Measurements from ENCODE around the gene ZNF580. TPM values are rescaled to one million over a fixed set of nuclear protein-coding genes. Genes with fewer than 3 reads are reported as not detected.

Gene ZNF580
- total RNA-seq, 1 experiment from 2014 or later = 22.8 TPM

DNA sequence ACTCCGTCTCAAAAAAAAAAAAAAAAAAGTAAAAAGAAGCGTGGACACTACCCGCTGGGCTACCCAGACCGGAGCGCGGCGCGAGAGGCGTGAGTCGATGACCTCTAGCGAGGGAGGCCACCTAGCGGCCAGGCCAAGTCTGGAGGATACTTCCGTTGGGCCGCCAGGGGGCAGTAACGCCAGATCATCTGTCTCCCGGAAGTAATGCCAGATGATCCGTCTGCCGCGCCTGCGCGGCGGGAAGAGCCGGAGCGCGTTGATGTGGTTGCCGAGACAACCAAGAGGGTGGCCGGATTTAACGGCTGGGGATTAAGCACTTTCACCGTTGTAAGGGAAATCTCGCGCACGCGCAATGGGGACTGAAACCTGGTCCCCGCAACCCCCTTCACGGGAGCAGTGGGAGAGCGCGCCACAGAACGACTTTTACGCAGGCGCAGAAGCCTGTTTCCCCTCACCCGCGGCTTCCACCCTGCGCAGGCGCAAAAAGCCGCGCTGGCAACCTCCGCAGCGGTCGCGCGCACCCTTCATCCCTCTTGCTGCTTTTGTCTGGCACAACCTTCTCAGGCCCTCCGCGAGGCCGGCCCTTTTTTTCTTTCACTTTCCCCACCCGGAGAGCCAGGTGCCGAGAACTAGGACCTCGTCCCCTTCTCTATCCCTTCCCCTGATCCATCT lies 13.0 kb downstream of the ZNF580 start:
- Mint-ChIP-seq H3K4me1 (peaks cover 28 to 32% of the 10 kb centered on the region in 2 experiments), H3K4me3 (peak overlapping the region; percentile 93 to 94), H3K27me3 (ENCODE audit: low read depth) (no peaks in the 10 kb centered on the region; the same call in 1 of the 2 replicates), H3K27ac (peak overlapping the region; percentile 99 to 100 (median 100)), H3K36me3 (ENCODE audit: insufficient read depth in 1 of 3, low read depth in 3 of 3) (peaks cover 9 to 54% (median 31%) of the 10 kb centered on the region in 3 experiments), H3K9me3 (peaks cover 0 to 3% of the 10 kb centered on the region in 2 experiments; a peak in 3 of 5 replicates)
- Histone ChIP-seq H3K14ac (ENCODE audit: insufficient read depth, low read length) (peak overlapping the region; percentile 89), H2AK5ac (ENCODE audit: insufficient read length, low read length) (no peak overlapping the region), H3K4me2 (ENCODE audit: insufficient read depth, insufficient read length, low read length) (peak overlapping the region; percentile 98), H3K56ac (ENCODE audit: insufficient read length, low read depth, low read length) (no peak overlapping the region), H2BK120ac (ENCODE audit: low read depth, low read length, poor library complexity, severe bottlenecking) (peak overlapping the region; percentile 79), H3K18ac (ENCODE audit: insufficient read length, low read depth, low read length) (peak overlapping the region; percentile 78), H4K8ac (replicated peaks; ENCODE audit: insufficient read length, low read depth, low read length) (no peak overlapping the region), H4K5ac (ENCODE audit: insufficient read length, low read depth, low read length) (no peak overlapping the region), H4K91ac (ENCODE audit: insufficient read length, low read depth, low read length) (no peak overlapping the region), H2BK15ac (ENCODE audit: low read depth, low read length) (no peak overlapping the region), H2BK5ac (ENCODE audit: insufficient read length, low read length) (no peak overlapping the region), H2BK20ac (ENCODE audit: low read depth, low read length, poor library complexity, severe bottlenecking) (no peak overlapping the region), H3K9me3 (ENCODE audit: control insufficient read depth, low read depth, low read length) (no peaks in the 10 kb centered on the region), H3K23me2 (ENCODE audit: insufficient read length, low read depth, low read length, poor library complexity, severe bottlenecking) (peaks cover 22% of the 10 kb centered on the region), H4K20me1 (ENCODE audit: control insufficient read depth, insufficient read depth, insufficient read length) (peaks cover 5% of the 10 kb centered on the region), H3K9ac (ENCODE audit: extremely low read depth, insufficient read length, low read length) (peak overlapping the region; percentile 85), H3K79me1 (ENCODE audit: insufficient read depth, low read depth, low read length, poor library complexity, severe bottlenecking) (no peaks in the 10 kb centered on the region), H3K23ac (ENCODE audit: insufficient read length, low read depth, low read length) (no peak overlapping the region), H2BK12ac (ENCODE audit: insufficient read length, low read depth, low read length) (no peak overlapping the region), H3K27ac (ENCODE audit: insufficient read length, low read depth, low read length) (peak overlapping the region; percentile 36), H3K79me2 (ENCODE audit: insufficient read depth, low read length) (peaks cover 33% of the 10 kb centered on the region), H3K4me1 (ENCODE audit: insufficient read depth, low read length) (peaks cover 7% of the 10 kb centered on the region; the same call in 1 of the 2 replicates), H3T11ph (ENCODE audit: low read length) (no peak overlapping the region), H3K27me3 (ENCODE audit: insufficient read depth, low read length) (no peaks in the 10 kb centered on the region), H3K4ac (ENCODE audit: low read depth, low read length) (no peak overlapping the region), H2AFZ (ENCODE audit: low read length) (no peak overlapping the region)
- peak; percentile 95 for DNase-seq
- no CpG with 5 or more reads among the region's 57 CpGs for WGBS (ENCODE audit: extremely low coverage, insufficient read length, low lambda C conversion rate)
- TF ChIP-seq, protein P1, sequence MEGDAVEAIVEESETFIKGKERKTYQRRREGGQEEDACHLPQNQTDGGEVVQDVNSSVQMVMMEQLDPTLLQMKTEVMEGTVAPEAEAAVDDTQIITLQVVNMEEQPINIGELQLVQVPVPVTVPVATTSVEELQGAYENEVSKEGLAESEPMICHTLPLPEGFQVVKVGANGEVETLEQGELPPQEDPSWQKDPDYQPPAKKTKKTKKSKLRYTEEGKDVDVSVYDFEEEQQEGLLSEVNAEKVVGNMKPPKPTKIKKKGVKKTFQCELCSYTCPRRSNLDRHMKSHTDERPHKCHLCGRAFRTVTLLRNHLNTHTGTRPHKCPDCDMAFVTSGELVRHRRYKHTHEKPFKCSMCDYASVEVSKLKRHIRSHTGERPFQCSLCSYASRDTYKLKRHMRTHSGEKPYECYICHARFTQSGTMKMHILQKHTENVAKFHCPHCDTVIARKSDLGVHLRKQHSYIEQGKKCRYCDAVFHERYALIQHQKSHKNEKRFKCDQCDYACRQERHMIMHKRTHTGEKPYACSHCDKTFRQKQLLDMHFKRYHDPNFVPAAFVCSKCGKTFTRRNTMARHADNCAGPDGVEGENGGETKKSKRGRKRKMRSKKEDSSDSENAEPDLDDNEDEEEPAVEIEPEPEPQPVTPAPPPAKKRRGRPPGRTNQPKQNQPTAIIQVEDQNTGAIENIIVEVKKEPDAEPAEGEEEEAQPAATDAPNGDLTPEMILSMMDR (conservative IDR thresholded peaks at IDR 0.05) = peak; percentile 100
